ENCODE data around the gene FAM120C.

- TF ChIP-seq CTCF (IDR thresholded peaks at IDR 0.05 in 4 of 5, conservative IDR thresholded peaks at IDR 0.05 in 1 of 5) (no peak), POLR2A (IDR thresholded peaks at IDR 0.05) (no peak)
These were observed 30.5 kb upstream of the FAM120C start for GRCh38 chrX:54213603-54214002.
